Glomerular endothelial cell (primary cell): Measurements from ENCODE around the gene ACAP1. TPM values are rescaled to one million over a fixed set of nuclear protein-coding genes. Genes with fewer than 3 reads are reported as not detected.
A peak's percentile ranks its signal among the peaks of the same experiment; 100 is the strongest.

Experiments
- DNase-seq: peaks from one replicate; pipeline ENCODE4 v3.0.0-alpha.2; 2011; ENCODE audit warnings: low read depth, low spot score; ENCODE audit errors: extremely low read depth
- total RNA-seq: library from RNA; depleted of rRNA; stranded (reverse); fragments of >200 nt; gene quantifications from 2 replicates; pipeline ENCODE4 v1.2.3, GENCODE V29; 2015

ACAP1 gene
- total RNA-seq: 53.1 TPM in 1 of 2 replicates, not detected in the other

- DNase-seq: no peak
Observed at GRCh38 chr17:7336240-7337175, at the start of gene ACAP1. Gene ACAP1, plus strand, starts transcription at chr17:7336529. Its CDS starts 206 bp downstream, at chr17:7336735.

- no peak for DNase-seq
Observed at GRCh38 chr17:7289256-7290032, 46.9 kb upstream of the ACAP1 start.

GRCh38 chr17:7290166-7290565, 46.2 kb upstream of the ACAP1 start:
- DNase-seq: no peak

- no peak for DNase-seq
Observed at GRCh38 chr17:7290685-7291084, 45.6 kb upstream of the ACAP1 start.

- DNase-seq: no peak
Observed at GRCh38 chr17:7292194-7292593, 44.1 kb upstream of the ACAP1 start.

GRCh38 chr17:7292729-7293128, 43.6 kb upstream of the ACAP1 start:
- DNase-seq: no peak

- DNase-seq: no peak
Observed at GRCh38 chr17:7293159-7293558, 43.2 kb upstream of the ACAP1 start.

- no peak for DNase-seq
Observed at GRCh38 chr17:7293816-7294613, 42.3 kb upstream of the ACAP1 start.

GRCh38 chr17:7294614-7295153, 41.6 kb upstream of the ACAP1 start, which contains the start of gene YBX2:
Gene YBX2, minus strand, starts transcription at chr17:7294639. Its CDS starts 139 bp downstream, at chr17:7294500.
- DNase-seq: no peak

GRCh38 chr17:7295230-7296180, 40.8 kb upstream of the ACAP1 start:
- DNase-seq: no peak

- no peak for DNase-seq
Observed at GRCh38 chr17:7296189-7296861, 40.0 kb upstream of the ACAP1 start.

GRCh38 chr17:7304179-7304578, 32.1 kb upstream of the ACAP1 start:
- DNase-seq: no peak

GRCh38 chr17:7306911-7307685, 29.2 kb upstream of the ACAP1 start, which contains the start of gene EIF5A:
Gene EIF5A, plus strand, starts transcription at chr17:7307628. Its CDS starts 2,008 bp downstream, at chr17:7309636.
- DNase-seq: peak; percentile 100

GRCh38 chr17:7307686-7308624, 28.4 kb upstream of the ACAP1 start:
- no peak for DNase-seq

GRCh38 chr17:7308625-7309433, 27.5 kb upstream of the ACAP1 start:
- peak; percentile 36 for DNase-seq

GRCh38 chr17:7309628-7310027, 26.7 kb upstream of the ACAP1 start:
- no peak for DNase-seq
